ENCODE data around the gene LRP4. TPM values are rescaled to one million over a fixed set of nuclear protein-coding genes. Genes with fewer than 3 reads are reported as not detected.

Gene LRP4
- total RNA-seq, 1 experiment from 2014 or later, result 6.8 TPM

DNA sequence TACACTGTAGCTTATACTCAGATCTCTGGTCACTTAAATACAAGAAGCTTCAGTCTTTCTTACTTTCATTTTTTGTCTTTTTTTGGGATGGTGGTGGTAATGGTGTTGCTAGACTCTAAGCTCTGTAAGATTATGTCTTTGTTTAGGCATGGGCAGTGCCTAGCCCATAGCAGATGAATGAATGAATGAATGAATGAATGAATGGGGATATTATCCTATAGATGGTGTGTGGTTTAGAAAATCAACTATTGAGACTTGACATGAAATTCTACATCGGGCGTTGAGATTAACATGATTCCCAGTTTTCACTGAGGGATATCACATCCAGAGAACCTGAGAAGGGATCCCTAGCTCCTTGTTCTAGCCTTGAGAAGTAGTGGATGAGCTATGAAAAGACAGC, 62.5 kb downstream of the LRP4 start:
- no peak overlapping the region for H3K4me3 ChIP-seq
- no peak for DNase-seq
- H3K9me3 ChIP-seq (replicated peaks), result no peaks in the 10 kb centered on the region; the same call in 1 of the 2 replicates
- H3K4me1 ChIP-seq, result peaks cover 9% of the 10 kb centered on the region; the same call in 1 of the 2 replicates
- H3K27ac ChIP-seq, result no peak overlapping the region
- H3K27me3 ChIP-seq, result no peaks in the 10 kb centered on the region
- peaks cover 1% of the 10 kb centered on the region for H3K36me3 ChIP-seq

DNA sequence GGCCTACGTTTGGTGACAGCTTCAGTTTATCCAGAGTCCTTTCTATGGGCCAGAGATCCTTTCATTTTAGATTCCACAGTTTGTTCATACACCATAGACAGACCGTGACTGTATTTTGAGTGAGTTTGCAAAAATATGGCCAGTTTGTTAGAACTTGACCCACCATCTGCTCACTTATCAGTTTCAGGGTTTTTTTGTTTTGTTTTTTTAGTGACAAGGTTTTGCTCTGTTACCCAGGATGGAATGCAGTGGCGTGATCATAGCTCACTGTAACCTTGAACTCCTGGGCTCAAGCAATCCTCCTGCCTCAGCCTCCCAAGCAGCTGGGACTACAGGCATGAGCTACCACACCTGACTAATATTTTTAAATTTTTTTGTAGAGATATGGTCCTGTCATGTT, 63.2 kb downstream of the LRP4 start:
- peaks cover 9% of the 10 kb centered on the region; the same call in 1 of the 2 replicates for H3K4me1 ChIP-seq
- DNase-seq, result no peak
- H3K4me3 ChIP-seq, result no peak overlapping the region
- no peaks in the 10 kb centered on the region; the same call in 1 of the 2 replicates for H3K9me3 ChIP-seq (replicated peaks)
- no peaks in the 10 kb centered on the region for H3K27me3 ChIP-seq
- H3K27ac ChIP-seq, result no peak overlapping the region
- no peaks in the 10 kb centered on the region for H3K36me3 ChIP-seq

DNA sequence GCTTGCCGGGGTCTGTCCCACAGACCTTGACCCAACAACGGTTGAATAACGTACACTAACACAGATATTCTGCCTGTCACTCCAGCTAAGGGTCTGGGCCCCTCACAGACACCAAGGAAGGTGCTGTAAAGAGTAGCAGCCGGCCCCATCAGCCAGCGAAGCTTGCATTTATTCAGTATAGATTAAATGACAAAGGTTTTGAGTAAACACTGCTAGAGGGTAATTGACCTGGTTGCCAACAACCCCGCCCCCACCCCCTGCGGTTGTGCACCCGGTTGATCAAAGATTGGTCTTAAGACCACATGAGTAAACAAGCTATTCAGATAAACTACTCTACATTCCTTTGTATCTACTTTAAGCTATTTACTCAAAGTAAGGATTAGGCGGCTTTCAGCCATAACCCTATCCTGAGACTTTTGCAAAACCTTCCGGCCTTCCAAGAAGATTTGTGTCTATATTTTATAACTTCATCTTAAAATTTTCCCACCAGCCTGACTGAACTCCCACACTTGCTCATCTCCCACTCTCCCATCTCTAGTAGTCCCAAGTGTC, 67.4 kb downstream of the LRP4 start:
- H3K36me3 ChIP-seq, result no peaks in the 10 kb centered on the region
- H3K9me3 ChIP-seq (replicated peaks), result no peaks in the 10 kb centered on the region; the same call in 1 of the 2 replicates
- no peak overlapping the region for H3K27ac ChIP-seq
- no peaks in the 10 kb centered on the region for H3K27me3 ChIP-seq
- no peak for DNase-seq
- H3K4me3 ChIP-seq, result no peak overlapping the region
- H3K4me1 ChIP-seq, result 0 out of 2 replicates have a peak, but pooled peaks cover 3% of the 10 kb centered on the region

DNA sequence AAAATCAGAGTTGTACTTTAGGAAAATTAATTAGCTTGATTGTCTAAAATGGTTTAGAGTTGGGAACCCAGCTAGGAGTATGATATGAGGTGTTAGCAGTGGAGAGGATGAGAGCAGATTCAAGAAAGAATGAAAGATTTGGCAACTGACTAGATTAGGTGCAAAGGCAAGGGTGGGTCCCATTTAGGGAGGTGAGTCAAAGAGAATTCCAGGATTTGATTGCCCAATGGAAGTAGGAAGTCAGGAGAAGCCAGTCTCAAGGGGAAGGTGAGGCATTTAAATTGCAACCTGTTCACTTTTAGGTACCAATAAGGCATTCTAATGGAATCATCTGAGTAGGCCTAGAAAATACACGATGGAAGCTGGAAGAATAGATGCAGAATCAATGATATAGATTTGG, 68.7 kb downstream of the LRP4 start:
- no peak overlapping the region for H3K27ac ChIP-seq
- H3K36me3 ChIP-seq, result no peaks in the 10 kb centered on the region
- peaks cover 4% of the 10 kb centered on the region; the same call in 1 of the 2 replicates for H3K4me1 ChIP-seq
- DNase-seq, result no peak
- no peak overlapping the region for H3K4me3 ChIP-seq
- no peaks in the 10 kb centered on the region; the same call in 1 of the 2 replicates for H3K9me3 ChIP-seq (replicated peaks)
- no peaks in the 10 kb centered on the region for H3K27me3 ChIP-seq

DNA sequence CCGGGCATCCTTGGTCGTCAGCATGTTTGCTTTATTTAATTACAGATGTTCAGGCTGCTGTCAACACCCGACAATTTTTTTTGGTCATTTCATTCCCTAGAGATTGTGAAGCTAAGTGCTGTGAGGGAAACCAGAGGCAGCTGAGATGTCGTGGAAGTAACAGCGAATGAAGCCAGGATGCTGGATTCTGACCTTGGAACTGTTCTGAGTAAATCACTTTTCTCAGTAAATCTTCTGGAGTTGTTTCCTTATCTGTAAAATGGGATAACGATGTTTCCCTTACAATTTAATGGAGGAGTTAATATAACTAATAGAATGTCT, 71.9 kb downstream of the LRP4 start:
- peaks cover 5% of the 10 kb centered on the region; the same call in 1 of the 2 replicates for H3K4me1 ChIP-seq
- H3K36me3 ChIP-seq, result peaks cover 7% of the 10 kb centered on the region; the same call in 1 of the 2 replicates
- H3K27me3 ChIP-seq, result no peaks in the 10 kb centered on the region
- peak overlapping the region; percentile 98 for H3K4me3 ChIP-seq
- H3K9me3 ChIP-seq (replicated peaks), result no peaks in the 10 kb centered on the region; the same call in 1 of the 2 replicates
- peak overlapping the region; percentile 80; the same call in 1 of the 2 replicates for H3K27ac ChIP-seq
- no peak for DNase-seq

DNA sequence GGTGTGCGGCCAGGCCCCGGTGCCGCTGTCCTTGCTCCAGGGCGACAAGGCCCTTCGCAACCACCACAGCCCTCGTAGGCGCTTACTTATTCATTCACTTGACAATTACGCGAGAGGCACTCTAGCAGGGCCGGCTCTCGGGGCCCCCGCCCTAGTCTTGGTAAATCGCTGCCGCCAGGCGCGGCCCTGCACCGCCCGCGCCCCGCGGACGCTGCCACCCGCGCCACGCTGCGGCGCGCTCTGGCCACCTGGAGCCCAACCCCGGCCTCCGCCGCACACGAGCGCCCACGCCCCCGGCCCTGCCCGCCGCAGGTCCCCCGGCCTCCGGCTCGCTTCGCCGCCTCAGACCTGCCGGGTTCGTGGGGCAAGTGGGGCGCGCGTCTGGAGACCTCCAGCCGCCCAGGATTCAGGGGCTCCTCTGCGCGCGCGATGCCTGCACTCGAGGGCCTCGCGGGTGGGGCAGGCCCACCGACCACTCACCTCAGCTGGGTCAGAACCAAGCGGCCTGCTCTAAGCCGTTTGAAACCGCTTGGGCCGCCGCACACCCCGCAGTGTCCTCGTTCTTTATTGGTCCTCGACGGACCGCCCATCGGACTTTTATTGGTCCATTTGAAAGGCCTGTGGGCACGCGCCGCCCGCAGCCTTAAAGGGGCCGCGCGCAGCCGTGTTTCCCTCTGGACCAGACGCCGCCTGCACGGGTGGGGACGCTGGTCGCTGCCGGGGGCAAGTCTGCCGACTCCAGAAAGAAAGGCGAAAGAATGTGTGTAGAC, 72.4 kb downstream of the LRP4 start, which contains the start of gene CKAP5:
CKAP5 (minus strand) TSS at position 541 of the 770 bp plus-strand sequence. CDS start 25,049 bp downstream, outside the sequence.
- Histone ChIP-seq H3K9me3 (replicated peaks) (no peaks in the 10 kb centered on the region), H3K27me3 (no peaks in the 10 kb centered on the region), H3K4me3 (peak within 1 kb of the TSS; percentile 98), H3K27ac (peak within 1 kb of the TSS; percentile 80), H3K36me3 (peaks cover 10% of the 10 kb centered on the region; the same call in 1 of the 2 replicates), H3K4me1 (peaks cover 5% of the 10 kb centered on the region; the same call in 1 of the 2 replicates)
- DNase-seq, result peak; percentile 91 to 95

DNA sequence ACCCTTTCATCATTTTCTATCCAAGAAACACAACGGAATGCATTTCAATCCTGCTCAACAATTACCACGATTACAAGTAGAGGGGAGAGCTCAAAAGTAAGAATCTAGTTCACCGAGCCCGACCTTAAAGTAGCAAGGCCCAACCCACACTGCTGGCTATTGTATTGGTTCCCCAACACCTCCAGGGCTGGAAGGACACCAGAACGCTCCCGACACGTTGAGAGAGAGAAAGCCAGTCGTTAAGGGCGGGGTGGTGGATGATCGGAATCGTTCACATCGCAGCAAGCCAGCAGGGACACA, 73.0 kb downstream of the LRP4 start:
- DNase-seq, result no peak
- peak overlapping the region; percentile 80; the same call in 1 of the 2 replicates for H3K27ac ChIP-seq

DNA sequence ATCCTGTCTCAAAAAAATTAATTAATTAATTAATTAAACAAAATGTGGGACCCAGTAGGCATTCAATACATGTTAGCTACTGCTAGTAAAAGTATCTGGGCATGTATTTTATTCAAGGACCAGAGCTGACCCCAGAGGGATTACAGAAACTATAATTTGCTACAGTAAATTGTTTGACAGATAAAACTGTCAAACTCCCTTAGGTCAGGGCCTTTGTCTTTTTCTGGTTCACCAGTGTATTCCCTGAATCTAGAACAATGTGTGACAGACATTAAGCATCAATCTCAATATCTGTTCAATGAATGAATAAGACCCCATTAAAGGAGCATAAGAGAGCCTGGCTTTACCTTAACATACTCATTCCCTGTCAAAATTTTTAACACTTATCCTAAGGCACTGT, 78.2 kb downstream of the LRP4 start:
- Histone ChIP-seq H3K4me1 (peaks cover 2% of the 10 kb centered on the region; the same call in 1 of the 2 replicates), H3K27me3 (no peaks in the 10 kb centered on the region), H3K4me3 (no peak overlapping the region), H3K36me3 (peaks cover 23% of the 10 kb centered on the region), H3K9me3 (replicated peaks) (no peaks in the 10 kb centered on the region), H3K27ac (no peak overlapping the region)
- DNase-seq, result no peak

More for the DNA sequence above, 73.0 kb downstream of the LRP4 start:
- Histone ChIP-seq H3K9me3 (replicated peaks) (no peaks in the 10 kb centered on the region), H3K4me1 (peaks cover 5% of the 10 kb centered on the region; the same call in 1 of the 2 replicates), H3K4me3 (peak overlapping the region; percentile 98), H3K36me3 (peaks cover 10% of the 10 kb centered on the region; the same call in 1 of the 2 replicates), H3K27me3 (no peaks in the 10 kb centered on the region)

DNA sequence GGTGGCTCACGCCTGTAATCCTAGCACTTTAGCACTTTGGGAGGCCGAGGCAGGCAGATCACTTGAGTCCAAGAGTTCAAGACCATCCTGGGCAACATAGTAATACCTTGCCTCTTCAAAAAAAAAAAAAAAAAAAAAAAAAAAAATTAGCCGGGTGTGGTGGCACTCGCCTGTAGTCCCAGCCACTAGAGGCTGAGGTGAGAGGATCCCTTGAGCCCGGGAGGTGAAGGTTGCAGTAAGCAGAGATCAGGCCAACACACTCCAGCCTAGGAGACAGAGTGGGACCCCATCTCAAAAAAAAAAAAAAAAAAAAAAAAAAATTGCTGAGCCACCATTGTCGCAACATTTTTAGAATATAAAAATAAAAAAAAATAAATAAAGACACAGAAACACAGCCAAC, 79.8 kb downstream of the LRP4 start:
- peaks cover 23% of the 10 kb centered on the region for H3K36me3 ChIP-seq
- no peak for DNase-seq
- H3K9me3 ChIP-seq (replicated peaks), result no peaks in the 10 kb centered on the region
- no peaks in the 10 kb centered on the region for H3K4me1 ChIP-seq
- no peak overlapping the region for H3K27ac ChIP-seq
- no peaks in the 10 kb centered on the region for H3K27me3 ChIP-seq
- H3K4me3 ChIP-seq, result no peak overlapping the region

DNA sequence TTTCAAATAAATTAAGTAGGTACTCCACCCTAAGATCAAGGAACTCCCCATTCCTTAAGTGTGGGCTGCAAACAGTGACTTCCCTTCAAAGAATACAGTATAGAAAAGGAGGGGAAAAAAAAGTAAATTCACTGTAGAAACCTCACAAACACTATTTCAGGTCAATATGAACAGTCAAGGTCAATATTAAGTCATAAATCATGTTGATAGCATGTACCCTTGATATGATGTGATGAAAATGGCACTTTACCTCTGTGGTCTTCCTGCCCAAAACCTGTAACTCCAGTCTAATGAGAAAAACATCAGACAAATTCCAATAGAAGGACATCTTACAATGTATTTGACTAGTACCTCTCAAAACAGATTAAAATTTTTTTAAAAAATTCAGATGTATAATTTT, 80.5 kb downstream of the LRP4 start:
- H3K4me1 ChIP-seq, result peaks cover 4% of the 10 kb centered on the region

DNA sequence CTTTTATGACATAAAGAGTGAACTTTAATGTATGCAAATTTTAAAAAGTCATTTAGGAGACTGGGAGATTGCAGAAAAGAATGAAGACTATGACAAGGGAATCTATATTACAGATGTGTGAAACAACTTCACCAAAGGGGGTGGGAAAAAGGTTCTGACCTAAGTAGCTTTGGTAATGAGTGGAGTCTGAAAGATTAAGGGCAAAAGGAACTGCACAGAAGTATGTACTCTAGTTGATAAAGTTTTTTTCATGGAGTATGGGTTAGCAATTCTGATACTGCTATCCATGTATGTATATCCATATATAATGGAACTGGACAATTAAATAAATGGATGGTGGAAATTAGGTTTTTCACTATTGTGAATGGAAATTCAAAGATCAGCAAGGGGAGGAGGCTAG, 81.5 kb downstream of the LRP4 start:
- no peak for DNase-seq
- Histone ChIP-seq H3K9me3 (replicated peaks) (no peaks in the 10 kb centered on the region), H3K4me1 (peaks cover 9% of the 10 kb centered on the region), H3K4me3 (no peak overlapping the region), H3K27ac (no peak overlapping the region), H3K27me3 (no peaks in the 10 kb centered on the region), H3K36me3 (peaks cover 18% of the 10 kb centered on the region)

More for the DNA sequence above, 80.5 kb downstream of the LRP4 start:
- H3K36me3 ChIP-seq, result peaks cover 22% of the 10 kb centered on the region
- no peak overlapping the region for H3K27ac ChIP-seq
- no peaks in the 10 kb centered on the region for H3K27me3 ChIP-seq
- DNase-seq, result no peak
- H3K4me3 ChIP-seq, result no peak overlapping the region
- no peaks in the 10 kb centered on the region for H3K9me3 ChIP-seq (replicated peaks)

DNA sequence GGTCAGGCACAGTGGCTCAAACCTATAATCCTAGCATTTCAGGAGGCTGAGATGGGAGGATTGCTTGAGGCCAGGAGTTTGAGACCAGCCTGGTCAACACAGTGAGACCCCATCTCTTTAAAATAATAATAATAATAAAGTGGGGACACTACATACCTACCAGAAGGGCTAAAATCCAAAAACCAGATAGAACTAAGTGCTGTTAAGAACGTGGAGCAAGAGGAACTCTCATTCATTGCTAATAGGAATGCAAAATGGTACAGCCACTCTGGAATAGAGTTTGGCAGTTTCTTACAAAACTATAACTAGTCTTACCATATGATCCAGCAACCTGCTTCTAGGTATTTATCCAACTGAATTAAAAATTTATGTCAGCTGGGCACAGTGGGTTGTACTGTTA, 81.9 kb downstream of the LRP4 start:
- no peak overlapping the region for H3K4me3 ChIP-seq
- no peaks in the 10 kb centered on the region for H3K9me3 ChIP-seq (replicated peaks)
- peaks cover 9% of the 10 kb centered on the region for H3K4me1 ChIP-seq
- no peaks in the 10 kb centered on the region for H3K27me3 ChIP-seq
- no peak for DNase-seq
- H3K36me3 ChIP-seq, result peaks cover 17% of the 10 kb centered on the region
- H3K27ac ChIP-seq, result no peak overlapping the region

DNA sequence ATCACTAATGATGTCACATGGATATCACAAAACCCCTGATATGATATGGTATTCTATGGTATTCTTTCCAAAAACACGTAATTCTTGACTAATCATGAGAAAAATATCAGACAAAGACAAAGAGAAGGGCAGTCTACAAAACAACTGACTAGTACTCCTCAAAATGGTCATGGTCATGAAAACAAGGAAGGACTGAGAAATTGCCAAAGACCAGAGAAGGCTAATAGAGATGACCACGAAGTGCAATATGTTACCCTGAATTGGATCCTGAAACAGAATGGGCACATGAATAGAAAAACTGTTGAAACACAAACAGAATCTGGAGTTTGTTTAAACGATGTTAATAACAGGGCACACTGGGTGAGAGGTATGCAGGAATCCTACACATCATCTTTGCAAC, 82.5 kb downstream of the LRP4 start:
- H3K4me1 ChIP-seq, result peaks cover 9% of the 10 kb centered on the region
- no peak for DNase-seq

DNA sequence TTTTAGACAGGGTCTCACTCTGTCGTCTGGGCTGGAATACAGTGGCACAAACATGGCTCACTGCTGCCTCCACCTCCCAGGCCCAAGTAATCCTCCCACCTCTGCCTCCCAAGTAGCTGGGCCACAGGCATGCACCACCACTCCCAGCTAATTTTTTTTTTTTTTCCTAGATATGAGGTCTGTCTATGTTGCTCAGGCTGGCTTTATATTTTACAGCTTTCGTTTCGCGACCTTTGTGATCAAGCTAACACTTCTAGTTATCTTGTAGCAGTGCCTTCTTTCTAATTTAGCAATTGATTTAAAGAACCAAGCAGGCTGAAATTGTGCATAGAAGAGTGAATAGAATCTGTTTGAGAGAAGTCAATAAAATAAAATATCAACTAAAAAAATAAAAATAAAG, 83.5 kb downstream of the LRP4 start:
- H3K4me3 ChIP-seq, result no peak overlapping the region
- H3K36me3 ChIP-seq, result peaks cover 19% of the 10 kb centered on the region
- H3K27ac ChIP-seq, result no peak overlapping the region

More for the DNA sequence above, 82.5 kb downstream of the LRP4 start:
- H3K27me3 ChIP-seq, result no peaks in the 10 kb centered on the region
- no peaks in the 10 kb centered on the region for H3K9me3 ChIP-seq (replicated peaks)
- no peak overlapping the region for H3K27ac ChIP-seq
- H3K36me3 ChIP-seq, result peaks cover 19% of the 10 kb centered on the region; the same call in 1 of the 2 replicates
- no peak overlapping the region for H3K4me3 ChIP-seq

DNA sequence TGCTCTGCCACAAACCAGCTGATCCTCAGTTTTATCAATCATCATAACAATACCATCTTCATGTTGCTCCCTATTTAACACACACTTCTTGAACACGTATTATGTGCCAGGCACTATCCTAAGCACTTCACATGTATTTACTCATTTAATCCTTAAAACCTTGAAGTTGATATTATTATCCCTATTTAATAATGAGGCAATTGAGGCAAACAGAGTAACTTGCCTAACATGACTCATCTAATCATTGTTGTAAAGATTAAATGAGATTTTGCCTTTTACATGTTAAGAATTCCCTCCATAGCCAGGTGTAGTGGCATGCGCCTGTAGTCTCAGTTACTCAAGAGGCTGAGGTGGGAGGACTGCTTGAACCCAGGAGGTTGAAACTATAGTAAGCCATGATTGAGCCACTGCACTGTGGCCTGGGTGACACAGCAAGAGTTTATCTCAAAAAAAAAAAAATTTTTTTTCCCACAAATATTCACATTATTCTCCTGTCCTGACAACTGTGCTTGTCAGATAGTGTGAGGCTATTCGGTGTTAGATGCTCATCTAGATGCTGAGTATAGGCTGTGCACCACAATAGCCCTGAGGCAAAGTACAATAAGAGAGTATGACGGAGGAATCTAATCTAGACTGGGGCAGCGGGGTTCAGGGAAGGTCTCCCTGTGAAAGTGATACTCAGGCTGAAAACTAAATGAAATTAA, 85.7 kb downstream of the LRP4 start:
- DNase-seq, result peak; percentile 53 to 72
- Histone ChIP-seq H3K4me1 (peaks cover 9% of the 10 kb centered on the region), H3K27ac (no peak overlapping the region), H3K27me3 (no peaks in the 10 kb centered on the region), H3K36me3 (peaks cover 17% of the 10 kb centered on the region), H3K4me3 (no peak overlapping the region), H3K9me3 (replicated peaks) (no peaks in the 10 kb centered on the region; the same call in 1 of the 2 replicates)

More for the DNA sequence above, 83.5 kb downstream of the LRP4 start:
- no peaks in the 10 kb centered on the region for H3K9me3 ChIP-seq (replicated peaks)
- H3K4me1 ChIP-seq, result peaks cover 9% of the 10 kb centered on the region
- no peak for DNase-seq
- no peaks in the 10 kb centered on the region for H3K27me3 ChIP-seq

All from SJCRH30 (cell line).